Neutrophil (primary cell): ENCODE measurements around the gene SLC25A29.

ENCODE experiments used
- H3K27ac ChIP-seq: fragments of 200-600 bp; sonication (generic); 2 replicates; pipeline ENCODE4 v1.5.1; 2016; ENCODE audit warnings: mild to moderate bottlenecking, moderate library complexity
- H3K27me3 ChIP-seq: fragments of 200-600 bp; sonication (generic); 2 replicates; pipeline ENCODE4 v1.6.0; 2016; ENCODE audit warnings: mild to moderate bottlenecking
- H3K36me3 ChIP-seq: fragments of 200-600 bp; sonication (generic); 2 replicates; pipeline ENCODE4 v1.5.1; 2017
- H3K4me1 ChIP-seq, 2 experiments: fragments of 200-600 bp in 1 of 2; sonication (generic) in 1 of 2; 1 replicate in 1 of 2; 2 replicates in 1 of 2; pipeline versions ENCODE4 v1.5.1 to v1.6.1; 2013 to 2016; ENCODE audit warnings: low read depth in 1 of 2, low read length in 1 of 2, mild to moderate bottlenecking in 1 of 2, moderate library complexity in 1 of 2; ENCODE audit not compliant: control insufficient read depth in 1 of 2, insufficient read depth in 1 of 2
- H3K4me3 ChIP-seq, 2 experiments: fragments of 200-600 bp in 1 of 2; sonication (generic) in 1 of 2; 1 replicate in 1 of 2; 2 replicates in 1 of 2; pipeline ENCODE4 v1.5.1; 2013 to 2016; ENCODE audit warnings: low read depth in 1 of 2, low read length in 1 of 2, mild to moderate bottlenecking in 1 of 2, moderate library complexity in 1 of 2
- H3K9me3 ChIP-seq: fragments of 200-600 bp; sonication (generic); 2 replicates; pipeline ENCODE4 v1.5.1; 2016
- TF ChIP-seq, protein P1 (sequence below): fragments of 200-600 bp; sonication (generic); IDR thresholded peaks from 2 replicates; pipeline ENCODE4 v1.5.1; 2016; ENCODE audit warnings: antibody characterized with exemption

The SLC25A29 gene

DNA sequence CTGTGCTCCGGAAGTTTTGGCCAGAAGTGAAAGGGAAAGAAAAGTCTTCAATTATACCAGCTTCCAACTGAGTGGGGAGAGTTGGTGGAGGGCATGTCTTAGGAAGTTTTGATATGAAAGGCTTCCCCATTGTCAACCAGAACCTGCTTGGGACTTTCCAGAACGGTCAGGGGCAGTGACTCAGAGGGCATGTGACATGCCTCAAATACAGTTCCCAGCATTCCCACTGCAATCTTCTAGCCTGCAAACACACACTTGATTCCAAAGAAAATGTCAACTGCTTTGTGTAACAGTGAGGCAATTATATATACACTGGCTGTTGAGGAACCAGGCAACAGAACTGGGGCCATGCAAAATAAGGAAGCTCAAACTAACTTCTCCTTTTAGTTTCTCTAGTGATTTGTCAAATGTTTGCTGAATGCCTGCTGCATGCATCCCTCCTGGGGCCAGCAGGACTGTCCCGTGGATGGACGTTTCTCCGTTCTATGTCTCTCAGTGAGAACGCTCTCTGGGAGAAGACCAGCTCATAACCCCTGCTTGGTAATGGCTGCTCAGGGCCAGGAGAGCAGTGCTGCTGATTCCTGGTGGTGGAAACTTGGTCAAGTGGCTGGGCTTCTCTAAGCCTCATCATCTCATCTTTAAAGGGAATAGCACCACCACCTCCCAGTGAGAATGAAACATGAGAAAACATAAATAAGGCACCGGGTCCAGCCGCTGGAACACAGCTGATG, 35.2 kb upstream of the SLC25A29 start:
- peaks cover 55% of the 10 kb centered on the region for H3K36me3 ChIP-seq
- no peaks in the 10 kb centered on the region for H3K27me3 ChIP-seq
- peaks cover 21 to 22% of the 10 kb centered on the region in 2 experiments for H3K4me1 ChIP-seq
- no peaks in the 10 kb centered on the region for H3K9me3 ChIP-seq
- TF ChIP-seq, protein P1, sequence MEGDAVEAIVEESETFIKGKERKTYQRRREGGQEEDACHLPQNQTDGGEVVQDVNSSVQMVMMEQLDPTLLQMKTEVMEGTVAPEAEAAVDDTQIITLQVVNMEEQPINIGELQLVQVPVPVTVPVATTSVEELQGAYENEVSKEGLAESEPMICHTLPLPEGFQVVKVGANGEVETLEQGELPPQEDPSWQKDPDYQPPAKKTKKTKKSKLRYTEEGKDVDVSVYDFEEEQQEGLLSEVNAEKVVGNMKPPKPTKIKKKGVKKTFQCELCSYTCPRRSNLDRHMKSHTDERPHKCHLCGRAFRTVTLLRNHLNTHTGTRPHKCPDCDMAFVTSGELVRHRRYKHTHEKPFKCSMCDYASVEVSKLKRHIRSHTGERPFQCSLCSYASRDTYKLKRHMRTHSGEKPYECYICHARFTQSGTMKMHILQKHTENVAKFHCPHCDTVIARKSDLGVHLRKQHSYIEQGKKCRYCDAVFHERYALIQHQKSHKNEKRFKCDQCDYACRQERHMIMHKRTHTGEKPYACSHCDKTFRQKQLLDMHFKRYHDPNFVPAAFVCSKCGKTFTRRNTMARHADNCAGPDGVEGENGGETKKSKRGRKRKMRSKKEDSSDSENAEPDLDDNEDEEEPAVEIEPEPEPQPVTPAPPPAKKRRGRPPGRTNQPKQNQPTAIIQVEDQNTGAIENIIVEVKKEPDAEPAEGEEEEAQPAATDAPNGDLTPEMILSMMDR = peak; percentile 19
- peak overlapping the region; percentile 1 to 36 for H3K4me3 ChIP-seq
- H3K27ac ChIP-seq = peak overlapping the region; percentile 93

DNA sequence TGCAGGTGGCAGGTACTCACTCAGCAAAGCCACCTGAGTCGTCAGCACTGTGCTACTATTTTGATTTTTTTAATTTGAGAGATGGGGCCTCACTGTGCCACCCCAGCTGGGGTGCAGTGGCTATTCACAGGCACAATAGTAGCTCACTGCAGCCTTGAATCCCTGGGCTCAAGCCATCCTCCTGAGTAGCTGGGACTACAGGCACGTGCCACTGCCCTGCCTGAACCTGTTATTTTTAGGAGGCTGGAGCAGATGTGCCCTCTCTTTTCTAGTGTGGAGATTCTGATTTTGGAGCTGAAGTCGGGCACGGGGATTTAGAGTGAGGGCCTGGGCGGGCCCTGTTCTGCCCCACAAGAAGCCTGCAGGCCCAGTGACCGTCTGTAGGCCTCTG, 34.2 kb upstream of the SLC25A29 start:
- H3K27me3 ChIP-seq = no peaks in the 10 kb centered on the region
- peaks cover 56% of the 10 kb centered on the region for H3K36me3 ChIP-seq
- no peaks in the 10 kb centered on the region for H3K9me3 ChIP-seq
- TF ChIP-seq, protein P1 = no peak
- no peak overlapping the region for H3K4me3 ChIP-seq
- peaks cover 21 to 22% of the 10 kb centered on the region in 2 experiments for H3K4me1 ChIP-seq
- H3K27ac ChIP-seq = peak overlapping the region; percentile 93

DNA sequence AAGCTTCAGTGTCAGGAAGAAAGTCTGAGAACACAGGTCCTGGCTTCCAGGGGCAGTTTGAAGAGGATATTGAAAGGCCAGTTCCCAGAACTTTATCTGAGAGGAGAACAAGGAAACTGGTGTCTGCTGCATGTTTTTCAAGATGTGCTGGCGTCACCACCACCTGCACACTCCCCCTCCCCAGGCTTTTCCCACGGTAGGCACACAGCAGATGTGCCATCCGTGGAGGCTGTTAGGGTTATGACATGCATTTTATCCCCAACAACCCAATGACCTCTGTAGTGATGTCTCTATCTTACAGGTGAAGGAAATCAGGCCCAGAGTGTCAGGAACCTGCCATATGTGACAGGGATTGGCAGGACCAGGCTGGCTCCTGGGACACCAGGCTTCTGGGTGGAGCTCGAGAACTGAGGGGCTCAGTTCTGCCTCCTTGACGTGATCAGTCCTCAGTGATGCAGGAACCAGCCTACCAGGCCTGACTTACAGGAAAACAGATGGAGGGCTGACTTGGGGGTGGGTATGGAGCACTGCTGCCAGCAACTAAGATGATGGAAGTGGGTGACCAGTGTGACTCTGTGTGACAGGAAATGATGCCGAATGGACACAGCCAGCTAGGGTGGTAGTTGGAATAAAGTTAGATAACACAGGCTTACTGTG, 33.6 kb upstream of the SLC25A29 start:
- peaks cover 21 to 22% of the 10 kb centered on the region in 2 experiments for H3K4me1 ChIP-seq
- H3K36me3 ChIP-seq = peaks cover 61% of the 10 kb centered on the region
- no peak overlapping the region for H3K4me3 ChIP-seq
- H3K27me3 ChIP-seq = no peaks in the 10 kb centered on the region
- peak overlapping the region; percentile 93 for H3K27ac ChIP-seq
- H3K9me3 ChIP-seq = no peaks in the 10 kb centered on the region
- TF ChIP-seq, protein P1 = no peak

DNA sequence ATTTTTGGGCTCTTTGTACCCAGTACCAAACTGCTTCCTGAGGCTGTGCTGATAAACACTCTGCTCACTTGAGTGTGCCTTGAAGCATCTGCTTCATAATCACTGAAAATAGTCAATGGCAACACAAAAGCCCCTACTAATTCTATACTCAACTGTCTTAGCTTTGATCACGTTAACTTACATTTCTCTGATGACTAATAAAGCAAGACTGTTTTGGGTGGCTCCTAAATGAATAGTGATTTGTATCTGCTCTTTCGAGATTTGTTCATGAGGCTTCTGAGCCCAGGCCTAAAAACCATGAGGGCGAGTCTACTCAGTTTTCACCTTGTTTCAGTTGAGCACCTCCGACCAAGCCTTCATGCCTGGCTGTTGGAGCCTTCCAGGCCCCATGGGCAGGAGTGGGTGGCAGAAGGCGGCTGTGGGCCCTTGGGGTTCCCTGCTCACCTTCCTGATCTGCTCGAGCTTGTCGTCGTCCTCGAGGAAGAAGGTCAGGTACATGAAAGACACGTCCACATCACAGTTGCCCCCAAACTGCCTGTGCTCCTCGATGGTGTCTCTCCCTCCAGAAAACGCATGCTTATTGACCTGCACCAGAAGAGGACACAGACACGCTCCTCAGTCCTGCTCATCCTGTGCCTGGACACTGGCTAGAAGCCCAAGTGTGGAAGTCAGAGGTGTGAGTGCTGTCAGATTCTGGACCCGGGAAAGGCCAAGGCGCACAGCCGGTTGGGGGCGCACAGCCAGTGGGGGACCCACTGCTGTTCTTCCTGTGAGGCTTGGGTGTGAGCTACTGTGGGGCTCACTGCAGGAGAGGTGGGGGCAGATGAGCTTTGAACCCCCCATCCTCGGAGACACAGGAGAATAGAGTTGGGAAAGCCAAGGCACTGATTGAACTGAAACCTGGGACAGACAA, 30.6 kb upstream of the SLC25A29 start:
- Histone ChIP-seq H3K4me3 (no peak overlapping the region), H3K9me3 (no peaks in the 10 kb centered on the region), H3K36me3 (peaks cover 81% of the 10 kb centered on the region)

DNA sequence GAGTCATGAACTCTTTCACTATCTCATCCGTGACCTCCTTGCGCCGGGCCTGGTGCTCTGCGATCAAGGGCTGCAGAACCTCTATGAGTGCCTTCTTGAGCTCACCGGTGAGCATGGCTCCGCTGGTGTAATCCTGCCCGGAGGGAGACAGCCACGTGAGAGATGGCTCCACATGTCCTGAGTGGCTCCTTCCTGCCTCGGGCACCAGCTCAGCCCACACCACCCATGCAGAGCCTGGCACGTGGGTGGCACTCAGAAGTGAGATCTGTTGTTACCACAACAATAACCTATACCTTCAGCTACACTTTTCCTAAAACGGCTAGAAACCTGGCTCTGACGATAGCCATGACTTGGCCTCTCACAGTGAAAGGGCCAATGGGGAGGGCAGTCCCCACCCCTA, 28.7 kb upstream of the SLC25A29 start:
- no peak overlapping the region for H3K27ac ChIP-seq
- no peaks in the 10 kb centered on the region for H3K4me1 ChIP-seq
- H3K9me3 ChIP-seq = no peaks in the 10 kb centered on the region
- H3K36me3 ChIP-seq = peaks cover 75% of the 10 kb centered on the region
- H3K27me3 ChIP-seq = no peaks in the 10 kb centered on the region
- no peak overlapping the region for H3K4me3 ChIP-seq
- TF ChIP-seq, protein P1 = no peak

More for the DNA sequence above, 30.6 kb upstream of the SLC25A29 start:
- no peak overlapping the region for H3K27ac ChIP-seq
- H3K27me3 ChIP-seq = no peaks in the 10 kb centered on the region
- TF ChIP-seq, protein P1 = no peak
- peaks cover 16% of the 10 kb centered on the region in 2 experiments for H3K4me1 ChIP-seq
